Cardiac muscle cell (in vitro differentiated cells and primary cell): ENCODE data around the gene LAMB4. TPM values are rescaled to one million over a fixed set of nuclear protein-coding genes. Genes with fewer than 3 reads are reported as not detected.

Source experiments
- DNase-seq, 2 donors: peaks; one replicate each; pipeline versions ENCODE4 v3.0.0 to v3.0.0-alpha.2; 2010 to 2017; ENCODE audit warnings: low read depth in 1 of 2, low spot score in 1 of 2
- H3K27ac ChIP-seq: fragments of 200-600 bp; sonication (generic); 2 replicates; pipeline ENCODE4 v1.5.1; 2016
- H3K27me3 ChIP-seq: fragments of 200-600 bp; sonication (generic); 2 replicates; pipeline ENCODE4 v1.6.0; 2016; ENCODE audit warnings: control low read depth
- H3K36me3 ChIP-seq: fragments of 200-600 bp; sonication (generic); 2 replicates; pipeline ENCODE4 v1.5.1; 2016; ENCODE audit warnings: control low read depth
- H3K4me1 ChIP-seq: fragments of 200-600 bp; sonication (generic); 2 replicates; pipeline ENCODE4 v1.8.1; 2017; ENCODE audit warnings: low read depth, mild to moderate bottlenecking, mixed run types
- H3K4me3 ChIP-seq: fragments of 200-600 bp; sonication (generic); 2 replicates; pipeline ENCODE4 v1.5.1; 2016; ENCODE audit warnings: mild to moderate bottlenecking
- H3K9me3 ChIP-seq: fragments of 200-600 bp; sonication (generic); 2 replicates; pipeline ENCODE4 v1.5.1; 2017; ENCODE audit warnings: low read depth, mild to moderate bottlenecking, control low read depth
- CTCF ChIP-seq: IDR thresholded peaks from 2 replicates; pipeline ENCODE4 v1.5.1; 2012; ENCODE audit warnings: low read depth, mild to moderate bottlenecking, low read length
- polyA plus RNA-seq: library from polyadenylated mRNA; unstranded; fragments of >200 nt; fragmentation: Nextera tagmentation; extraction: Ambion mirVana; gene quantifications from 2 replicates; pipeline ENCODE4 v1.2.1, GENCODE V29; 2016
- total RNA-seq: library from RNA; depleted of rRNA; stranded (reverse); fragments of >200 nt; gene quantifications from 2 replicates; pipeline ENCODE4 v1.2.3, GENCODE V29; 2016

The LAMB4 gene
- total and polyA plus RNA-seq, 2 experiments from 2014 or later, result not detected

DNA sequence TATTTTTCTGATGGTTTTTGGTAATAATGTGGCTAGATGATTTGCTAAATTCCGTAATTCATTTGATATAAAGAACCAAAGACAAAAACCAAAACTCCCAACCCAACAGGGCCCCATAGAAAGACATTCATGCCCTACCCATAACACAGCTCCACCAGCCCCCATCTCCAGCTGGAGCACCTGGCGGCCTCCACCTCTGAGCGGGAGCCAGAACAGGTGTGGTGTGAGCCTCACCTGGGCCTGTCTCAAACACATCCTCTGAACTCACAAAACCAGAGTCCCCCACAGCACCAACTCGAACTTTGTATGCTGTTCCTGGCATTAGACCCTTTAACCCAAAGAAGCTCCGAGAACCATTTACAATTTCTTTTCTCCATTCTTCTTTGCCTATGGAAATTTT is 36.5 kb upstream of the LAMB4 start:
- H3K27ac ChIP-seq, result no peak overlapping the region
- no peaks in the 10 kb centered on the region for H3K4me1 ChIP-seq
- no peak for TF ChIP-seq CTCF
- H3K9me3 ChIP-seq, result no peaks in the 10 kb centered on the region
- no peak for DNase-seq
- H3K36me3 ChIP-seq, result no peaks in the 10 kb centered on the region
- H3K27me3 ChIP-seq, result no peaks in the 10 kb centered on the region
- no peak overlapping the region for H3K4me3 ChIP-seq

GRCh38 chr7:108165723-108166122 is 35.6 kb upstream of the LAMB4 start:
- Histone ChIP-seq H3K36me3 (no peaks in the 10 kb centered on the region), H3K4me1 (no peaks in the 10 kb centered on the region), H3K4me3 (no peak overlapping the region), H3K27me3 (no peaks in the 10 kb centered on the region), H3K9me3 (no peaks in the 10 kb centered on the region), H3K27ac (no peak overlapping the region)
- DNase-seq, result peak in 1 of 2 donors; percentile 39
- no peak for TF ChIP-seq CTCF

- TF ChIP-seq CTCF, result no peak
- no peak overlapping the region for H3K27ac ChIP-seq
Measured at GRCh38 chr7:108164946-108165345, 34.8 kb upstream of the LAMB4 start.

GRCh38 chr7:108164342-108164741 is 34.2 kb upstream of the LAMB4 start:
- H3K27ac ChIP-seq, result no peak overlapping the region
- no peaks in the 10 kb centered on the region for H3K27me3 ChIP-seq
- DNase-seq, result no peak
- TF ChIP-seq CTCF, result no peak
- no peaks in the 10 kb centered on the region for H3K4me1 ChIP-seq
- H3K4me3 ChIP-seq, result no peak overlapping the region
- H3K9me3 ChIP-seq, result no peaks in the 10 kb centered on the region
- H3K36me3 ChIP-seq, result no peaks in the 10 kb centered on the region

More at GRCh38 chr7:108164946-108165345, 34.8 kb upstream of the LAMB4 start:
- no peaks in the 10 kb centered on the region for H3K36me3 ChIP-seq
- DNase-seq, result no peak
- no peaks in the 10 kb centered on the region for H3K4me1 ChIP-seq
- H3K27me3 ChIP-seq, result no peaks in the 10 kb centered on the region
- H3K9me3 ChIP-seq, result no peaks in the 10 kb centered on the region
- H3K4me3 ChIP-seq, result no peak overlapping the region

DNA sequence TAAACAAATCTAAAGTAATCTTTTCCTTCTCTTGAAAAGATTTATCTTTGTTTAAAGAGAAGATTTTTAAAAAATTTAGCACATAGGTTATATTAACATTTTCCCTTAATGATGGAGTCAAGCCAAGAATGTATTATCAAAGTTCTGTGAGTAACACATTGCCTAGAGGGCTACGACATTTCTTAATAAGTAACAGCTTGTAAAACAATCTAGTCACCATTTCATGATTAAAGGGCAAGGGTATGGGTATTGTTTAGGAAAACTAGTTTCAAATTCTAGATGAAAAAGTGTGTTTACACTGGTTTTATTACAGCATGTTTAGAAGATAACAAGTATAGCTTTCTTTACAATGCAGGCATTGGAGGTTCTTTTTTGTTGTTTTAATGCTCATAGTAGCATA is 28.6 kb upstream of the LAMB4 start:
- Histone ChIP-seq H3K4me1 (no peaks in the 10 kb centered on the region), H3K4me3 (no peak overlapping the region), H3K27me3 (no peaks in the 10 kb centered on the region), H3K36me3 (no peaks in the 10 kb centered on the region), H3K9me3 (no peaks in the 10 kb centered on the region), H3K27ac (no peak overlapping the region)
- no peak for TF ChIP-seq CTCF
- peak in 1 of 2 donors; percentile 39 for DNase-seq
